Fibroblast of lung (primary cell): ENCODE results near the gene PPP1R1C.

Source experiments
- CTCF ChIP-seq, 2 donors: IDR thresholded peaks in 1 of 2; conservative IDR thresholded peaks in 1 of 2; 1 replicate in 1 of 2; 2 replicates in 1 of 2; pipeline ENCODE4 v1.5.1; 2011 to 2012; ENCODE audit warnings: low read length in 2 of 2, control low read depth in 1 of 2, inconsistent platforms in 1 of 2, low read depth in 1 of 2, mild to moderate bottlenecking in 1 of 2
- EZH2 ChIP-seq: IDR thresholded peaks from 2 replicates; pipeline ENCODE4 v1.5.1; 2012; ENCODE audit warnings: low read length, control low read depth, mild to moderate bottlenecking; ENCODE audit errors: missing control alignments

GRCh38 chr2:181971032-181971431 lies 14.6 kb upstream of the PPP1R1C start:
- TF ChIP-seq CTCF (conservative IDR thresholded peaks at IDR 0.05 in 1 of 2, IDR thresholded peaks at IDR 0.05 in 1 of 2; ENCODE audit: low read depth in 1 of 2, low read length in 2 of 2) (no peak), EZH2 (no peak)
